IMR-90 (cell line): ENCODE data around the gene IFT43. TPM values are rescaled to one million over a fixed set of nuclear protein-coding genes. Genes with fewer than 3 reads are reported as not detected.

Experiments
- ATAC-seq: fragments of 200-7000 bp; cut with Tn5 transposase; 2 replicates; pipeline ENCODE4 v1.9.1; 2020; ENCODE audit warnings: low read depth, mild to moderate bottlenecking, moderate library complexity
- BruUV-seq: library from RNA; stranded (reverse); fragments of 400-500 nt; replicated peaks from 2 replicates; lab custom pipeline; 2021; lab: Mats Ljungman, UMichigan
- CTCF ChIA-PET: fragments of 300-600 bp; formaldehyde crosslinking; extraction: SDS; loops from one replicate; lab custom pipeline; 2021; ENCODE audit warnings: antibody characterized with exemption; lab: Yijun Ruan, JAX
- POLR2A ChIA-PET: fragments of 300-600 bp; sonication (Branson Sonifier 250); formaldehyde crosslinking; loops from one replicate; lab custom pipeline; 2022; ENCODE audit warnings: antibody characterized with exemption; ENCODE audit not compliant: unreplicated experiment; lab: Charles Lee
- DNase-seq: peaks from one replicate; pipeline ENCODE4 v3.0.0; 2013
- H2AFZ ChIP-seq: replicated peaks from 2 replicates; pipeline ENCODE3; 2013; ENCODE audit warnings: low read length, mild to moderate bottlenecking; ENCODE audit not compliant: poor library complexity
- H2AK5ac ChIP-seq: 2 replicates; pipeline ENCODE4 v1.6.1; 2013; ENCODE audit warnings: low read depth, low read length, inconsistent platforms
- H2AK9ac ChIP-seq: replicated peaks from 2 replicates; pipeline ENCODE3; 2013; ENCODE audit warnings: mild to moderate bottlenecking, low read depth, low read length, moderate library complexity; ENCODE audit not compliant: poor library complexity
- H2BK120ac ChIP-seq: 2 replicates; pipeline ENCODE4 v1.6.1; 2013; ENCODE audit warnings: low read depth, low read length, inconsistent platforms
- H2BK15ac ChIP-seq: 3 replicates; pipeline ENCODE4 v1.6.1; 2013; ENCODE audit warnings: low read depth, low read length, inconsistent platforms
- H2BK20ac ChIP-seq: 2 replicates; pipeline ENCODE4 v1.6.1; 2013; ENCODE audit warnings: low read depth, mild to moderate bottlenecking, inconsistent platforms, low read length, moderate library complexity
- H2BK5ac ChIP-seq: 2 replicates; pipeline ENCODE4 v1.6.1; 2013; ENCODE audit warnings: mild to moderate bottlenecking, low read depth, low read length, inconsistent platforms; ENCODE audit not compliant: poor library complexity, severe bottlenecking
- H3K14ac ChIP-seq: replicated peaks from 2 replicates; pipeline ENCODE4 v1.6.1; 2013; ENCODE audit warnings: low read depth, low read length, inconsistent platforms
- H3K18ac ChIP-seq: 2 replicates; pipeline ENCODE4 v1.6.1; 2013; ENCODE audit warnings: low read depth, low read length, control low read depth
- H3K23ac ChIP-seq: 2 replicates; pipeline ENCODE4 v1.6.1; 2013; ENCODE audit warnings: low read depth, low read length, inconsistent platforms
- H3K27ac ChIP-seq: 2 replicates; pipeline ENCODE4 v1.5.1; 2013; ENCODE audit warnings: mild to moderate bottlenecking, control low read depth, low read length; ENCODE audit not compliant: insufficient read depth
- H3K27me3 ChIP-seq: 2 replicates; pipeline ENCODE4 v1.6.1; 2013; ENCODE audit warnings: low read length; ENCODE audit not compliant: control insufficient read depth, insufficient read depth
- H3K36me3 ChIP-seq: 2 replicates; pipeline ENCODE4 v1.6.1; 2013; ENCODE audit warnings: low read length, mixed read lengths; ENCODE audit not compliant: control insufficient read depth, insufficient read depth
- H3K4ac ChIP-seq: 2 replicates; pipeline ENCODE4 v1.6.1; 2013; ENCODE audit warnings: low read depth, low read length, inconsistent platforms
- H3K4me1 ChIP-seq: 2 replicates; pipeline ENCODE4 v1.6.1; 2013; ENCODE audit warnings: low read length, mixed read lengths; ENCODE audit not compliant: control insufficient read depth, insufficient read depth
- H3K4me2 ChIP-seq: 2 replicates; pipeline ENCODE4 v1.6.1; 2013; ENCODE audit warnings: low read depth, mild to moderate bottlenecking, control low read depth, low read length, moderate library complexity
- H3K4me3 ChIP-seq: 2 replicates; pipeline ENCODE4 v1.5.1; 2013; ENCODE audit warnings: low read depth, mild to moderate bottlenecking, control low read depth, low read length, moderate library complexity; ENCODE audit not compliant: insufficient read depth
- H3K56ac ChIP-seq: 2 replicates; pipeline ENCODE4 v1.6.1; 2013; ENCODE audit warnings: low read length, inconsistent platforms; ENCODE audit not compliant: insufficient read depth; ENCODE audit errors: extremely low read depth
- H3K79me1 ChIP-seq, 2 experiments: 2 replicates each; pipeline ENCODE4 v1.6.1; 2013; ENCODE audit warnings: low read length in 2 of 2, inconsistent platforms in 1 of 2, low read depth in 1 of 2
- H3K9ac ChIP-seq: 2 replicates; pipeline ENCODE4 v1.6.1; 2013; ENCODE audit warnings: low read depth, low read length, control low read depth
- H3K9me1 ChIP-seq: 2 replicates; pipeline ENCODE4 v1.6.1; 2013; ENCODE audit warnings: low read length, inconsistent platforms; ENCODE audit not compliant: insufficient read depth
- H3K9me3 ChIP-seq: 2 replicates; pipeline ENCODE4 v1.6.1; 2013; ENCODE audit warnings: low read length; ENCODE audit not compliant: control insufficient read depth, insufficient read depth
- H4K20me1 ChIP-seq: 2 replicates; pipeline ENCODE4 v1.6.1; 2013; ENCODE audit warnings: low read length, inconsistent platforms; ENCODE audit not compliant: insufficient read depth
- H4K5ac ChIP-seq: 2 replicates; pipeline ENCODE4 v1.6.1; 2013; ENCODE audit warnings: mild to moderate bottlenecking, low read depth, low read length, control low read depth
- H4K8ac ChIP-seq, 2 experiments: 2 replicates each; pipeline ENCODE4 v1.6.1; 2013; ENCODE audit warnings: low read depth in 2 of 2, low read length in 2 of 2, control low read depth in 1 of 2, inconsistent platforms in 1 of 2
- H4K91ac ChIP-seq: 2 replicates; pipeline ENCODE4 v1.6.1; 2013; ENCODE audit warnings: low read depth, low read length, inconsistent platforms; ENCODE audit not compliant: insufficient read depth
- CHD1 ChIP-seq: IDR thresholded peaks from 2 replicates; pipeline ENCODE4 v1.6.1; 2012; ENCODE audit warnings: low read depth, low read length, improper control_type of control experiment
- CTCF ChIP-seq: conservative IDR thresholded peaks from 2 replicates; pipeline ENCODE4 v1.5.1; 2012; ENCODE audit warnings: mild to moderate bottlenecking, low read depth, low read length, improper control_type of control experiment
- ELK1 ChIP-seq: fragments of 150-350 bp; IDR thresholded peaks from 2 replicates; pipeline ENCODE4 v1.6.1; 2016; ENCODE audit warnings: low read depth, mild to moderate bottlenecking, low read length, moderate library complexity, borderline replicate concordance
- MAZ ChIP-seq: IDR thresholded peaks from 2 replicates; pipeline ENCODE4 v1.6.1; 2012; ENCODE audit warnings: low read depth, mild to moderate bottlenecking, low read length, improper control_type of control experiment, moderate library complexity, borderline replicate concordance
- NFE2L2 ChIP-seq: fragments of 150-350 bp; IDR thresholded peaks from 2 replicates; pipeline ENCODE4 v1.6.1; 2016; ENCODE audit warnings: low read depth, mild to moderate bottlenecking, low read length
- POLR2A ChIP-seq: IDR thresholded peaks from 2 replicates; pipeline ENCODE4 v1.6.1; 2012; ENCODE audit warnings: mild to moderate bottlenecking, low read depth, low read length
- RCOR1 ChIP-seq: IDR thresholded peaks from 2 replicates; pipeline ENCODE4 v1.6.1; 2012; ENCODE audit warnings: mild to moderate bottlenecking, low read length, improper control_type of control experiment; ENCODE audit not compliant: insufficient replicate concordance
- WGBS, 2 experiments: methylation state at CpG; one replicate each; pipeline versions ENCODE4 v1.1.5 to v1.1.7; 2013; ENCODE audit warnings: missing lambda C conversion rate in 2 of 2; ENCODE audit not compliant: insufficient read length in 1 of 2; ENCODE audit errors: extremely low coverage in 2 of 2; 5-methylcytosine and 5-hydroxymethylcytosine counted together
- dilution Hi-C: fragments of 300-500 bp; cut with HindIII; formaldehyde crosslinking; loops from one replicate; pipeline ENCODE4 v1.14.3; 2018; ENCODE audit warnings: low sequenced_read_pairs; ENCODE audit not compliant: unreplicated experiment
- in situ Hi-C: fragments of 300-500 bp; cut with MboI; formaldehyde crosslinking; loops from 3 replicates; pipeline ENCODE4 v1.14.3; 2019; ENCODE audit warnings: low sequenced_read_pairs, inconsistent platforms, mixed read lengths
- intact Hi-C: fragments of 100-400 bp; cut with micrococcal nuclease; formaldehyde crosslinking; loops from 2 replicates; pipeline ENCODE4 v1.10.0; 2022
- polyA plus RNA-seq, 3 experiments: library from polyadenylated mRNA; depleted of rRNA; stranded (reverse); fragments of >200 nt; gene quantifications; 2 replicates each; pipeline ENCODE4 v1.2.3, GENCODE V29; 2012; ENCODE audit warnings: low replicate concordance in 1 of 3
- total RNA-seq: library from RNA; depleted of rRNA; stranded (reverse); fragments of >200 nt; gene quantifications from 2 replicates; pipeline ENCODE4 v1.2.3, GENCODE V29; 2012

The IFT43 gene
- total and polyA plus RNA-seq, 2 of the 4 experiments (the other 2 are of a cell fraction): 41.4 to 43.2 TPM

GRCh38 chr14:76129851-76130576 is 144.5 kb downstream of the IFT43 start:
- no peak for TF ChIP-seq NFE2L2
- TF ChIP-seq ELK1: no peak
- TF ChIP-seq CTCF: no peak
- TF ChIP-seq CHD1: no peak
- TF ChIP-seq POLR2A: no peak
- no peak for TF ChIP-seq RCOR1
- TF ChIP-seq MAZ: no peak
- Histone ChIP-seq H4K20me1 (no peaks in the 10 kb centered on the region), H2BK120ac (no peak overlapping the region), H3K27ac (no peak overlapping the region), H3K9me1 (no peaks in the 10 kb centered on the region), H2BK20ac (no peak overlapping the region), H3K27me3 (peaks cover 13% of the 10 kb centered on the region), H3K79me1 (no peaks in the 10 kb centered on the region), H3K14ac (no peak overlapping the region), H3K4ac (no peak overlapping the region), H4K5ac (no peak overlapping the region), H3K36me3 (no peaks in the 10 kb centered on the region), H3K4me1 (no peaks in the 10 kb centered on the region), H4K8ac (no peak overlapping the region), H3K18ac (no peak overlapping the region), H3K9me3 (no peaks in the 10 kb centered on the region), H3K4me3 (no peak overlapping the region), H3K4me2 (no peak overlapping the region), H3K9ac (no peak overlapping the region), H2AK5ac (no peak overlapping the region), H3K56ac (no peak overlapping the region), H2BK15ac (no peak overlapping the region), H2BK5ac (no peak overlapping the region), H2AK9ac (no peak overlapping the region), H2AFZ (no peak overlapping the region), H3K23ac (no peak overlapping the region), H4K91ac (no peak overlapping the region)
- intact Hi-C loops (loop anchor here (5.0 kb wide), 1 partner anchor 1082 kb away; no protein-coding TSS in a partner anchor), in situ Hi-C loops (no loop called here), dilution Hi-C loops (no loop called here)
- ChIA-PET POLR2A (no interaction called here), CTCF (no interaction called here)
- ATAC-seq (no peak), DNase-seq (no peak)
- WGBS, 2 experiments: no CpG with 5 or more reads among the region's 3 CpGs
- BruUV-seq: no TSS peak
